ENCODE results near the gene CARD11. TPM values are rescaled to one million over a fixed set of nuclear protein-coding genes. Genes with fewer than 3 reads are reported as not detected.

Gene CARD11
- total RNA-seq, 1 experiment from 2014 or later = 0.82 TPM

- H3K9me3 ChIP-seq (ENCODE audit: control insufficient read depth, insufficient read depth, low read depth, low read length) = no peaks in the 10 kb centered on the region
- intact Hi-C loops (cut with micrococcal nuclease; ENCODE audit: unreplicated experiment) = no loop called here
- in situ Hi-C loops (cut with HindIII; ENCODE audit: low pct_unique_long_range_greater_than_20kb, low sequenced_read_pairs) = no loop called here
- no peak overlapping the region for H3K27ac ChIP-seq (ENCODE audit: low read length)
- H3K27me3 ChIP-seq (ENCODE audit: control insufficient read depth, insufficient read depth, low read length) = no peaks in the 10 kb centered on the region
- ChIA-PET POLR2A (no interaction called here), CTCF (no interaction called here)
- no peak for ATAC-seq
- H3K4me1 ChIP-seq (ENCODE audit: control insufficient read depth, insufficient read depth, low read length) = no peaks in the 10 kb centered on the region
- H3K36me3 ChIP-seq (ENCODE audit: control insufficient read depth, insufficient read depth, low read length) = no peaks in the 10 kb centered on the region
- no peak for DNase-seq (ENCODE audit: low read depth, low spot score)
- TF ChIP-seq POLR2AphosphoS5 (IDR thresholded peaks at IDR 0.05; ENCODE audit: low read depth, low read length) = no peak
- BruUV-seq (replicated peaks) = no TSS peak
- H3K4me3 ChIP-seq (ENCODE audit: low read depth in 2 of 2, low read length in 2 of 2) = no peak overlapping the region
These were observed 44.6 kb downstream of the CARD11 start for GRCh38 chr7:2999078-2999500.

DNA sequence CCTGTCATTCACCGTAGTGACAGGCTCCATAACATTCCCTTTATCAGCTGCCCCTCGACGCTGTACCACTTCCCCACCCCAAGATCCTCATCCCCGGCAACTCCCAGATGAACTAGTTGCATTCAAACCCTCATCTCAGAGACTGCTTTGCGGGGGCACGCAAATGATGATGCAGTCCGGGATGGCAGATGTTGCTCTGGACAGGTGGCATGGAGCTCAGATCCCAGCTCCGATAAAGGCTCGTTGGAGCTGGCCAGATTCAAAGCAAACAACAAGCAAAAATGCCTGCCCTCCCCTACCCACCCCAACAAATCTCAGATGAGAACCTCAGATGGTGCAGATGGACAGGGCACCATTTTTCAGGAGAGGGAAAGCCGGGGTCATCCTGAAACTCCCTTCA is 46.7 kb downstream of the CARD11 start:
- ChIA-PET POLR2A (interaction anchor here (0.7 kb wide), 1 partner anchor 76 kb away, joined by 10 read pairs; no protein-coding TSS in a partner anchor), CTCF (no interaction called here)
- Histone ChIP-seq H3K27ac (ENCODE audit: low read length) (no peak overlapping the region), H3K4me3 (ENCODE audit: low read depth in 2 of 2, low read length in 2 of 2) (no peak overlapping the region), H3K27me3 (ENCODE audit: control insufficient read depth, insufficient read depth, low read length) (no peaks in the 10 kb centered on the region), H3K9me3 (ENCODE audit: control insufficient read depth, insufficient read depth, low read depth, low read length) (no peaks in the 10 kb centered on the region), H3K4me1 (ENCODE audit: control insufficient read depth, insufficient read depth, low read length) (no peaks in the 10 kb centered on the region), H3K36me3 (ENCODE audit: control insufficient read depth, insufficient read depth, low read length) (no peaks in the 10 kb centered on the region)
- BruUV-seq (replicated peaks) = no TSS peak
- TF ChIP-seq POLR2AphosphoS5 (IDR thresholded peaks at IDR 0.05; ENCODE audit: low read depth, low read length) (no peak), CTCF (IDR thresholded peaks at IDR 0.05) (no peak), TCF7L2 (IDR thresholded peaks at IDR 0.05; ENCODE audit: low read depth, low read length) (no peak), REST (IDR thresholded peaks at IDR 0.05; ENCODE audit: insufficient read depth in 1 of 2, low read depth in 2 of 2, low read length in 1 of 2) (no peak), SIN3A (IDR thresholded peaks at IDR 0.05; ENCODE audit: borderline replicate concordance, insufficient read depth, low read depth, low read length) (no peak)
- DNase-seq (ENCODE audit: low read depth, low spot score) (no peak), ATAC-seq (no peak)
- intact Hi-C loops (cut with micrococcal nuclease; ENCODE audit: unreplicated experiment) (no loop called here), in situ Hi-C loops (cut with HindIII; ENCODE audit: low pct_unique_long_range_greater_than_20kb, low sequenced_read_pairs) (no loop called here)

DNA sequence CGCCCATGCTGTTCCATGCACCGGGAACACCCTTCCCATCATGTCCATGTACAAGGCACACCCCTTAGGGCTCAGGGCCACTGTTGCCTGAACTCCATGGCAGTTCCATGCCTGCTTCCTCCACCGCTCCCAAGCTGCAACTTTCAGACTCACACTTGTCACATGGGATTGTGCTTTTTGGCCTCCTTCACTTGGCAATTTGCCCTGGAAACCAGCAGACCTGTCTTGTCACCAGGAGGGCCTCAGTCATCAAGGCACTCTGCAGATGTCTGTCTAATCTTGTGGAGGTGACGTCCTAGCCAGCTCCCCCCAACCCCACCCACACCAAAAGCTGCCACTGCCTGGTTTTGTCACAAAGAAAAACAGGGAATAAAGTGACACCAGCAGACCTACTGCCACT is 47.5 kb downstream of the CARD11 start:
- Histone ChIP-seq H3K4me1 (ENCODE audit: control insufficient read depth, insufficient read depth, low read length) (no peaks in the 10 kb centered on the region), H3K36me3 (ENCODE audit: control insufficient read depth, insufficient read depth, low read length) (no peaks in the 10 kb centered on the region), H3K9me3 (ENCODE audit: control insufficient read depth, insufficient read depth, low read depth, low read length) (no peaks in the 10 kb centered on the region), H3K4me3 (ENCODE audit: low read depth in 2 of 2, low read length in 2 of 2) (no peak overlapping the region), H3K27me3 (ENCODE audit: control insufficient read depth, insufficient read depth, low read length) (no peaks in the 10 kb centered on the region), H3K27ac (ENCODE audit: low read length) (no peak overlapping the region)
- DNase-seq (ENCODE audit: low read depth, low spot score) = no peak
- CTCF ChIA-PET = interaction anchor here (0.5 kb wide), 1 partner anchor 12 kb away, joined by 3 read pairs; no protein-coding TSS in a partner anchor
- no peak for ATAC-seq
- in situ Hi-C loops (cut with HindIII; ENCODE audit: low pct_unique_long_range_greater_than_20kb, low sequenced_read_pairs) (no loop called here), intact Hi-C loops (cut with micrococcal nuclease; ENCODE audit: unreplicated experiment) (no loop called here)
- BruUV-seq (replicated peaks) = no TSS peak
- POLR2A ChIA-PET = no interaction called here
- TF ChIP-seq REST (IDR thresholded peaks at IDR 0.05; ENCODE audit: insufficient read depth in 1 of 2, low read depth in 2 of 2, low read length in 1 of 2) (no peak), SIN3A (IDR thresholded peaks at IDR 0.05; ENCODE audit: borderline replicate concordance, insufficient read depth, low read depth, low read length) (no peak), TCF7L2 (IDR thresholded peaks at IDR 0.05; ENCODE audit: low read depth, low read length) (no peak), CTCF (IDR thresholded peaks at IDR 0.05) (no peak), POLR2AphosphoS5 (IDR thresholded peaks at IDR 0.05; ENCODE audit: low read depth, low read length) (no peak)
